HG02798 (cell line): ENCODE results near the gene PSMC3IP.
A peak's percentile ranks its signal among the peaks of the same experiment; 100 is the strongest.
"Not testable (repeated sequence)": the region's sequence is repeated elsewhere in the genome, so short reads cannot be mapped to it uniquely, and the experiment has no call there.

Experiments
- ATAC-seq: cut with Tn5 transposase; IDR thresholded peaks from one replicate; pipeline ENCODE4 v1.9.1; 2021; ENCODE audit warnings: mild to moderate bottlenecking; ENCODE audit not compliant: unreplicated experiment, poor library complexity

The PSMC3IP gene

GRCh38 chr17:42541041-42541833 lies 36.3 kb downstream of the PSMC3IP start:
- no peak for ATAC-seq

- not testable (repeated sequence) for ATAC-seq
Measured at GRCh38 chr17:42540558-42540957, 37.0 kb downstream of the PSMC3IP start.

DNA sequence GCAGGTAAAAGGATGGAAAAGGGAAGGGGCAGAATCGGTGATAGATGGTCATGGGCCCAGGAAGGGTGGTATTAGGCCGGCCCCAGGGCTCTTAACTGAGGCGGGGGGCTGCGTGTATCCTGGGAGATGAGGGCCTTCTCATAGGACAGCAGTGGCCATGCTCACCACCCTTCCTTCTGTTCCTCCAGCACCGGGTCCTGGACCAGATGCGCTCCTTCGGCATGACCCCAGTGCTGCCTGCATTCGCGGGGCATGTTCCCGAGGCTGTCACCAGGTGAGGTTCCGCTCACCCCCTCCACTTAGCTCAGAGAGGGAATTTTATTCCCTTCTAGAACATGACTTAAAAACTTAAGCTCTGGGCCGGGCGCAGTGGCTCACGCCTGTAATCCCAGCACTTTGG lies 39.0 kb downstream of the PSMC3IP start:
- no peak for ATAC-seq

GRCh38 chr17:42537826-42538451 lies 39.6 kb downstream of the PSMC3IP start:
- ATAC-seq: no peak

DNA sequence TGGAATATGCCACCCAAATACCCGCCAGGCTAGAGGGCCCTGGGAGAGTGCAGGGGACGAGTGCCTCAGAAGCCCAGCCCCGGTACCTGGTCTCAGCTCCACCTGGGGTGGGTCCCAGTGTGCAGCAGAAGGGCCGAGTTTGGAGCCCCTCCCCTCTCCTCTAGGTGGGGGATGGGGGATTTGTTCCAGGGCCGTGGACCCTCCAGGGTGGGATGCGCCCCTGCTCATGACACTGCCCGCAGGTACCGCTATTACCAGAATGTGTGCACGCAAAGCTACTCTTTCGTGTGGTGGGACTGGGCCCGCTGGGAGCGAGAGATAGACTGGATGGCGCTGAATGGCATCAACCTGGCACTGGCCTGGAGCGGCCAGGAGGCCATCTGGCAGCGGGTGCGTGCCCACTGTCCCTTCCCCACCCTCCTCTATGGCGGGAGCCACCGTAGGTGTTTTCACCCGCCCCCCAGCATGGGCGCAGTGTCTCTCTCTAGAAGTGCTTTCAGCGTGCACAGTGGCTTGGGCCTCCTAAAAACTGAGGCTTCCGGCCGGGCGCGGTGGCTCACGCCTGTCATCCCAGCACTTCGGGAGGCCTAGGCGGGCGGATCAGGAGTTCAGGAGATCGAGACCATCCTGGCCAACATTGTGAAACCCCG lies 40.2 kb downstream of the PSMC3IP start:
- no peak for ATAC-seq

- ATAC-seq: peak; percentile 73
Measured at GRCh38 chr17:42536372-42537155, 41.0 kb downstream of the PSMC3IP start.

GRCh38 chr17:42536048-42536371 lies 41.5 kb downstream of the PSMC3IP start, which contains the start of gene NAGLU:
TSS of gene NAGLU (plus strand) at chr17:42536241. CDS start at chr17:42536273, 32 bp downstream.
- peak; percentile 94 for ATAC-seq

- no peak for ATAC-seq
Measured at GRCh38 chr17:42535155-42536047, 42.1 kb downstream of the PSMC3IP start.

- no peak for ATAC-seq
Measured at GRCh38 chr17:42531455-42532354, 45.8 kb downstream of the PSMC3IP start.

GRCh38 chr17:42530952-42531454 lies 46.5 kb downstream of the PSMC3IP start:
- ATAC-seq: no peak

DNA sequence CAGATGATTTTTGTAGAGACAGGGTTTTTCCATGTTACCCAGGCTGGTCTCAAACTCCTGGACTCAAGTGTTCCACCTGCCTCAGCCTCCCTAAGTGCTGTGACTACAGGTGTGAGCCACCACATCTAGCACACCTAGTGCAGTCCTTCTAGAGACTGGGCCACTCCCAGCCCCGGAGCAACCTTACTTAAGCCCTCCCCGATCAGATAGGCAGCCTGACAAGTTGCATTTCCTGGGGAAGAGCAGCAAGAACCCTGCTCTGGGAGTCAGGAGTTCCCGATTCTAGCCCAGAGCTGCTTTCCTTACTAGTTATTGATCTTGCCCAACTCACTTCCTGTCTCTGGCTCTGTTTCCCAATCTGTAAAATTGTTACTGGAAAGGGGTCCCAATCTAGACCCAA lies 48.5 kb downstream of the PSMC3IP start:
- ATAC-seq: no peak

GRCh38 chr17:42527932-42528331 lies 49.6 kb downstream of the PSMC3IP start:
- ATAC-seq: no peak

DNA sequence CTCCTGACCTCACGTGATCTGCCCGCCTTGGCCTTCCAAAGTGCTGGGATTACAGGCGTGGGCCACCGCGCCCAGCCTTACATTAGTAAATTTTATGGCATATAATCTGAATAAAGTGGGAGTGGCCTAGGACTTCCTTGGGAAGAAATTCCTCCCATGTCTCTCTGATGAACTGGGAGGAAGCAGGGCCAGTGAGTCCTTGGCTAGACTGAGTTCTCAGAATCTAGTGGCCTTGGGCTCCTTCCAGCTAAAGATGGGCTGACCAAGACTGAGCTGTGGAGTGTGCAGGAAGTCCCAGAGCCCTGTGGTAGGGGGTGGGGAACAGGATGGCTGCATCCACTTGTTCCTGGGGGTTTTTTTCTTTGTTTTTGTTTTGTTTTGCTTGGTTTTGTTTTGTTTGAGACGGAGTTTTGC lies 51.5 kb downstream of the PSMC3IP start:
- ATAC-seq: no peak

GRCh38 chr17:42525221-42525620 lies 52.3 kb downstream of the PSMC3IP start:
- no peak for ATAC-seq

- no peak for ATAC-seq
Measured at GRCh38 chr17:42522798-42523278, 54.7 kb downstream of the PSMC3IP start.
